Measurements from ENCODE around the gene SCT. TPM values are rescaled to one million over a fixed set of nuclear protein-coding genes. Genes with fewer than 3 reads are reported as not detected.

Gene SCT
- total RNA-seq, 1 experiment from 2014 or later: 2.3 TPM

DNA sequence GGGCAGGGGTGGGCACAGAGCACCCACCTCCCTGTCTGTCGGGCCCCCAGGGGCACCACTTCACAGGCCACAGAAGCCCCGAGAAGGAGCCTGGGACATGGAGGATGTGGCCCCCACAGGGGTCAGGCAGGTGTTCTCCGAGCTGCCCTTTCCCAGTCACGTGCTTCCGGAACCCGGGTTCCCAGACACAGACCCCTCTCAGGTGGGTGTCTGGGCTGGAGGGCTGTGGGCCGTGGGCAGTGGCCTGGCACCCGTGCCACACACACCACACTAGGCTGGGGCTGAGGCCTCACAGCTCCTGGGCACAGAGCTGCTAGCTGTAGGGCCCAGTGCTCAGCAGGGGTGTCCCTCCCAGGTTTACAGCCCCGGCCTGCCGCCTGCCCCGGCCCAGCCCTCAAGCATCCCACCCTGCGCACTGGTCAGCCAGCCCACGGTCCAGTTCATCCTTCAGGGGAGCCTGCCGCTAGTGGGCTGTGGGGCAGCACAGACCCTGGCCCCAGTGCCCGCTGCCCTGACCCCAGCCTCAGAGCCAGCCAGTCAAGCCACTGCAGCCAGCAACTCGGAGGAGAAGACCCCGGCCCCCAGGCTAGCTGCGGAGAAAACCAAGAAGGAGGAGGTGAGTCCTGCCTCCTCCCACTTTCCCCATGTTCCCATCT, 16.7 kb downstream of the SCT start:
- no peaks in the 10 kb centered on the region for H3K27me3 Mint-ChIP-seq (ENCODE audit: low read depth)

More for the DNA sequence above, 16.7 kb downstream of the SCT start:
- ChIA-PET POLR2A (no interaction called here), CTCF (no interaction called here)
- 0 out of 2 replicates have a peak, but pooled peaks cover 4% of the 10 kb centered on the region for H3K4me1 Mint-ChIP-seq
- no peaks in the 10 kb centered on the region for H3K9me3 Mint-ChIP-seq
- ATAC-seq: no peak
- DNase-seq (ENCODE audit: low spot score): no peak
- H3K4me3 Mint-ChIP-seq: no peak overlapping the region
- peaks cover 23% of the 10 kb centered on the region for H3K36me3 Mint-ChIP-seq
- H3K27ac Mint-ChIP-seq: no peak overlapping the region
- TF ChIP-seq, protein P1, sequence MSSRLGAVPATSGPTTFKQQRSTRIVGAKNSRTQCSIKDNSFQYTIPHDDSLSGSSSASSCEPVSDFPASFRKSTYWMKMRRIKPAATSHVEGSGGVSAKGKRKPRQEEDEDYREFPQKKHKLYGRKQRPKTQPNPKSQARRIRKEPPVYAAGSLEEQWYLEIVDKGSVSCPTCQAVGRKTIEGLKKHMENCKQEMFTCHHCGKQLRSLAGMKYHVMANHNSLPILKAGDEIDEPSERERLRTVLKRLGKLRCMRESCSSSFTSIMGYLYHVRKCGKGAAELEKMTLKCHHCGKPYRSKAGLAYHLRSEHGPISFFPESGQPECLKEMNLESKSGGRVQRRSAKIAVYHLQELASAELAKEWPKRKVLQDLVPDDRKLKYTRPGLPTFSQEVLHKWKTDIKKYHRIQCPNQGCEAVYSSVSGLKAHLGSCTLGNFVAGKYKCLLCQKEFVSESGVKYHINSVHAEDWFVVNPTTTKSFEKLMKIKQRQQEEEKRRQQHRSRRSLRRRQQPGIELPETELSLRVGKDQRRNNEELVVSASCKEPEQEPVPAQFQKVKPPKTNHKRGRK (CRISPR knock-in tag; IDR thresholded peaks at IDR 0.05; ENCODE audit: borderline replicate concordance): no peak
- no peak for TF ChIP-seq TEAD1 (CRISPR knock-in tag; IDR thresholded peaks at IDR 0.05)
- TF ChIP-seq, protein P2, sequence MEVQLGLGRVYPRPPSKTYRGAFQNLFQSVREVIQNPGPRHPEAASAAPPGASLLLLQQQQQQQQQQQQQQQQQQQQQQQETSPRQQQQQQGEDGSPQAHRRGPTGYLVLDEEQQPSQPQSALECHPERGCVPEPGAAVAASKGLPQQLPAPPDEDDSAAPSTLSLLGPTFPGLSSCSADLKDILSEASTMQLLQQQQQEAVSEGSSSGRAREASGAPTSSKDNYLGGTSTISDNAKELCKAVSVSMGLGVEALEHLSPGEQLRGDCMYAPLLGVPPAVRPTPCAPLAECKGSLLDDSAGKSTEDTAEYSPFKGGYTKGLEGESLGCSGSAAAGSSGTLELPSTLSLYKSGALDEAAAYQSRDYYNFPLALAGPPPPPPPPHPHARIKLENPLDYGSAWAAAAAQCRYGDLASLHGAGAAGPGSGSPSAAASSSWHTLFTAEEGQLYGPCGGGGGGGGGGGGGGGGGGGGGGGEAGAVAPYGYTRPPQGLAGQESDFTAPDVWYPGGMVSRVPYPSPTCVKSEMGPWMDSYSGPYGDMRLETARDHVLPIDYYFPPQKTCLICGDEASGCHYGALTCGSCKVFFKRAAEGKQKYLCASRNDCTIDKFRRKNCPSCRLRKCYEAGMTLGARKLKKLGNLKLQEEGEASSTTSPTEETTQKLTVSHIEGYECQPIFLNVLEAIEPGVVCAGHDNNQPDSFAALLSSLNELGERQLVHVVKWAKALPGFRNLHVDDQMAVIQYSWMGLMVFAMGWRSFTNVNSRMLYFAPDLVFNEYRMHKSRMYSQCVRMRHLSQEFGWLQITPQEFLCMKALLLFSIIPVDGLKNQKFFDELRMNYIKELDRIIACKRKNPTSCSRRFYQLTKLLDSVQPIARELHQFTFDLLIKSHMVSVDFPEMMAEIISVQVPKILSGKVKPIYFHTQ (CRISPR knock-in tag; IDR thresholded peaks at IDR 0.05): no peak
- TF ChIP-seq, protein P3, sequence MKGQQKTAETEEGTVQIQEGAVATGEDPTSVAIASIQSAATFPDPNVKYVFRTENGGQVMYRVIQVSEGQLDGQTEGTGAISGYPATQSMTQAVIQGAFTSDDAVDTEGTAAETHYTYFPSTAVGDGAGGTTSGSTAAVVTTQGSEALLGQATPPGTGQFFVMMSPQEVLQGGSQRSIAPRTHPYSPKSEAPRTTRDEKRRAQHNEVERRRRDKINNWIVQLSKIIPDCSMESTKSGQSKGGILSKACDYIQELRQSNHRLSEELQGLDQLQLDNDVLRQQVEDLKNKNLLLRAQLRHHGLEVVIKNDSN (CRISPR knock-in tag; IDR thresholded peaks at IDR 0.05): no peak
- TF ChIP-seq ZNF232 (CRISPR knock-in tag; IDR thresholded peaks at IDR 0.05): no peak
- TF ChIP-seq ZNF263 (CRISPR knock-in tag; IDR thresholded peaks at IDR 0.05; ENCODE audit: low read depth): no peak
- TF ChIP-seq, protein P4, sequence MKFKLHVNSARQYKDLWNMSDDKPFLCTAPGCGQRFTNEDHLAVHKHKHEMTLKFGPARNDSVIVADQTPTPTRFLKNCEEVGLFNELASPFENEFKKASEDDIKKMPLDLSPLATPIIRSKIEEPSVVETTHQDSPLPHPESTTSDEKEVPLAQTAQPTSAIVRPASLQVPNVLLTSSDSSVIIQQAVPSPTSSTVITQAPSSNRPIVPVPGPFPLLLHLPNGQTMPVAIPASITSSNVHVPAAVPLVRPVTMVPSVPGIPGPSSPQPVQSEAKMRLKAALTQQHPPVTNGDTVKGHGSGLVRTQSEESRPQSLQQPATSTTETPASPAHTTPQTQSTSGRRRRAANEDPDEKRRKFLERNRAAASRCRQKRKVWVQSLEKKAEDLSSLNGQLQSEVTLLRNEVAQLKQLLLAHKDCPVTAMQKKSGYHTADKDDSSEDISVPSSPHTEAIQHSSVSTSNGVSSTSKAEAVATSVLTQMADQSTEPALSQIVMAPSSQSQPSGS (CRISPR knock-in tag; IDR thresholded peaks at IDR 0.05; ENCODE audit: borderline replicate concordance, low read depth): no peak
- TF ChIP-seq, protein P5, sequence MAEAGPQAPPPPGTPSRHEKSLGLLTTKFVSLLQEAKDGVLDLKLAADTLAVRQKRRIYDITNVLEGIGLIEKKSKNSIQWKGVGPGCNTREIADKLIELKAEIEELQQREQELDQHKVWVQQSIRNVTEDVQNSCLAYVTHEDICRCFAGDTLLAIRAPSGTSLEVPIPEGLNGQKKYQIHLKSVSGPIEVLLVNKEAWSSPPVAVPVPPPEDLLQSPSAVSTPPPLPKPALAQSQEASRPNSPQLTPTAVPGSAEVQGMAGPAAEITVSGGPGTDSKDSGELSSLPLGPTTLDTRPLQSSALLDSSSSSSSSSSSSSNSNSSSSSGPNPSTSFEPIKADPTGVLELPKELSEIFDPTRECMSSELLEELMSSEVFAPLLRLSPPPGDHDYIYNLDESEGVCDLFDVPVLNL (CRISPR knock-in tag; IDR thresholded peaks at IDR 0.05; ENCODE audit: borderline replicate concordance, low read depth): no peak
- TF ChIP-seq, protein P6, sequence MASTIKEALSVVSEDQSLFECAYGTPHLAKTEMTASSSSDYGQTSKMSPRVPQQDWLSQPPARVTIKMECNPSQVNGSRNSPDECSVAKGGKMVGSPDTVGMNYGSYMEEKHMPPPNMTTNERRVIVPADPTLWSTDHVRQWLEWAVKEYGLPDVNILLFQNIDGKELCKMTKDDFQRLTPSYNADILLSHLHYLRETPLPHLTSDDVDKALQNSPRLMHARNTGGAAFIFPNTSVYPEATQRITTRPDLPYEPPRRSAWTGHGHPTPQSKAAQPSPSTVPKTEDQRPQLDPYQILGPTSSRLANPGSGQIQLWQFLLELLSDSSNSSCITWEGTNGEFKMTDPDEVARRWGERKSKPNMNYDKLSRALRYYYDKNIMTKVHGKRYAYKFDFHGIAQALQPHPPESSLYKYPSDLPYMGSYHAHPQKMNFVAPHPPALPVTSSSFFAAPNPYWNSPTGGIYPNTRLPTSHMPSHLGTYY (CRISPR knock-in tag; IDR thresholded peaks at IDR 0.05): no peak
- TF ChIP-seq ELF4 (CRISPR knock-in tag; IDR thresholded peaks at IDR 0.05; ENCODE audit: low read depth): no peak
- TF ChIP-seq SMAD4 (CRISPR knock-in tag; IDR thresholded peaks at IDR 0.05): no peak
- TF ChIP-seq SMAD3 (CRISPR knock-in tag; IDR thresholded peaks at IDR 0.05; ENCODE audit: borderline replicate concordance): no peak
- TF ChIP-seq, protein P7, sequence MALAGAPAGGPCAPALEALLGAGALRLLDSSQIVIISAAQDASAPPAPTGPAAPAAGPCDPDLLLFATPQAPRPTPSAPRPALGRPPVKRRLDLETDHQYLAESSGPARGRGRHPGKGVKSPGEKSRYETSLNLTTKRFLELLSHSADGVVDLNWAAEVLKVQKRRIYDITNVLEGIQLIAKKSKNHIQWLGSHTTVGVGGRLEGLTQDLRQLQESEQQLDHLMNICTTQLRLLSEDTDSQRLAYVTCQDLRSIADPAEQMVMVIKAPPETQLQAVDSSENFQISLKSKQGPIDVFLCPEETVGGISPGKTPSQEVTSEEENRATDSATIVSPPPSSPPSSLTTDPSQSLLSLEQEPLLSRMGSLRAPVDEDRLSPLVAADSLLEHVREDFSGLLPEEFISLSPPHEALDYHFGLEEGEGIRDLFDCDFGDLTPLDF (CRISPR knock-in tag; IDR thresholded peaks at IDR 0.05): no peak
- no peak for TF ChIP-seq JAZF1 (CRISPR knock-in tag; IDR thresholded peaks at IDR 0.05)
- TF ChIP-seq, protein P8, sequence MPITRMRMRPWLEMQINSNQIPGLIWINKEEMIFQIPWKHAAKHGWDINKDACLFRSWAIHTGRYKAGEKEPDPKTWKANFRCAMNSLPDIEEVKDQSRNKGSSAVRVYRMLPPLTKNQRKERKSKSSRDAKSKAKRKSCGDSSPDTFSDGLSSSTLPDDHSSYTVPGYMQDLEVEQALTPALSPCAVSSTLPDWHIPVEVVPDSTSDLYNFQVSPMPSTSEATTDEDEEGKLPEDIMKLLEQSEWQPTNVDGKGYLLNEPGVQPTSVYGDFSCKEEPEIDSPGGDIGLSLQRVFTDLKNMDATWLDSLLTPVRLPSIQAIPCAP (CRISPR knock-in tag; IDR thresholded peaks at IDR 0.05): no peak
- TF ChIP-seq TEAD4 (CRISPR knock-in tag; IDR thresholded peaks at IDR 0.05): no peak
- no peak for TF ChIP-seq GRHL2 (CRISPR knock-in tag; IDR thresholded peaks at IDR 0.05; ENCODE audit: insufficient replicate concordance, severe bottlenecking)
- no peak for TF ChIP-seq ETV6 (CRISPR knock-in tag; IDR thresholded peaks at IDR 0.05)
- TF ChIP-seq, protein P9, sequence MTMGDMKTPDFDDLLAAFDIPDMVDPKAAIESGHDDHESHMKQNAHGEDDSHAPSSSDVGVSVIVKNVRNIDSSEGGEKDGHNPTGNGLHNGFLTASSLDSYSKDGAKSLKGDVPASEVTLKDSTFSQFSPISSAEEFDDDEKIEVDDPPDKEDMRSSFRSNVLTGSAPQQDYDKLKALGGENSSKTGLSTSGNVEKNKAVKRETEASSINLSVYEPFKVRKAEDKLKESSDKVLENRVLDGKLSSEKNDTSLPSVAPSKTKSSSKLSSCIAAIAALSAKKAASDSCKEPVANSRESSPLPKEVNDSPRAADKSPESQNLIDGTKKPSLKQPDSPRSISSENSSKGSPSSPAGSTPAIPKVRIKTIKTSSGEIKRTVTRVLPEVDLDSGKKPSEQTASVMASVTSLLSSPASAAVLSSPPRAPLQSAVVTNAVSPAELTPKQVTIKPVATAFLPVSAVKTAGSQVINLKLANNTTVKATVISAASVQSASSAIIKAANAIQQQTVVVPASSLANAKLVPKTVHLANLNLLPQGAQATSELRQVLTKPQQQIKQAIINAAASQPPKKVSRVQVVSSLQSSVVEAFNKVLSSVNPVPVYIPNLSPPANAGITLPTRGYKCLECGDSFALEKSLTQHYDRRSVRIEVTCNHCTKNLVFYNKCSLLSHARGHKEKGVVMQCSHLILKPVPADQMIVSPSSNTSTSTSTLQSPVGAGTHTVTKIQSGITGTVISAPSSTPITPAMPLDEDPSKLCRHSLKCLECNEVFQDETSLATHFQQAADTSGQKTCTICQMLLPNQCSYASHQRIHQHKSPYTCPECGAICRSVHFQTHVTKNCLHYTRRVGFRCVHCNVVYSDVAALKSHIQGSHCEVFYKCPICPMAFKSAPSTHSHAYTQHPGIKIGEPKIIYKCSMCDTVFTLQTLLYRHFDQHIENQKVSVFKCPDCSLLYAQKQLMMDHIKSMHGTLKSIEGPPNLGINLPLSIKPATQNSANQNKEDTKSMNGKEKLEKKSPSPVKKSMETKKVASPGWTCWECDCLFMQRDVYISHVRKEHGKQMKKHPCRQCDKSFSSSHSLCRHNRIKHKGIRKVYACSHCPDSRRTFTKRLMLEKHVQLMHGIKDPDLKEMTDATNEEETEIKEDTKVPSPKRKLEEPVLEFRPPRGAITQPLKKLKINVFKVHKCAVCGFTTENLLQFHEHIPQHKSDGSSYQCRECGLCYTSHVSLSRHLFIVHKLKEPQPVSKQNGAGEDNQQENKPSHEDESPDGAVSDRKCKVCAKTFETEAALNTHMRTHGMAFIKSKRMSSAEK (CRISPR knock-in tag; IDR thresholded peaks at IDR 0.05; ENCODE audit: borderline replicate concordance): no peak

Measured in WTC11 (cell line).